Stimulated activated naive B cell treated with anti-CD40 and anti-IgM and Interleukin-4, amounts not matched to agents 10 μg/mL and 1 μg/mL and 100 μg/mL, for 72 hours (primary cell): ENCODE results near the gene GPATCH2.
"Not testable (repeated sequence)": the region's sequence is repeated elsewhere in the genome, so short reads cannot be mapped to it uniquely, and the experiment has no call there.

ENCODE experiments used
- ATAC-seq, 2 donors: fragments of 150-1000 bp; cut with Tn5 transposase; replicated peaks; 2 replicates each; pipeline ENCODE4 v1.10.0; 2021; ENCODE audit warnings: moderate library complexity in 1 of 2
- DNase-seq: peaks from one replicate; pipeline ENCODE4 v3.0.0; 2021
- H3K27ac Mint-ChIP-seq: one replicate; pipeline ENCODE4 v1.8.0; 2022; ENCODE audit warnings: mild to moderate bottlenecking, mixed read lengths
- H3K27me3 Mint-ChIP-seq, 2 donors: one replicate each; pipeline ENCODE4 v1.8.0; 2022; ENCODE audit warnings: mixed read lengths in 2 of 2
- H3K36me3 Mint-ChIP-seq, 2 donors: one replicate each; pipeline ENCODE4 v1.8.0; 2022; ENCODE audit warnings: mixed read lengths in 2 of 2, mild to moderate bottlenecking in 1 of 2
- H3K4me1 Mint-ChIP-seq, 2 donors: one replicate each; pipeline ENCODE4 v1.8.0; 2022; ENCODE audit warnings: mixed read lengths in 2 of 2, mild to moderate bottlenecking in 1 of 2
- H3K4me3 Mint-ChIP-seq, 2 donors: one replicate each; pipeline ENCODE4 v1.8.0; 2022; ENCODE audit warnings: mild to moderate bottlenecking in 2 of 2, mixed read lengths in 2 of 2, moderate library complexity in 1 of 2
- H3K9me3 Mint-ChIP-seq, 2 donors: one replicate each; pipeline ENCODE4 v1.8.0; 2022; ENCODE audit warnings: mixed read lengths in 2 of 2, mild to moderate bottlenecking in 1 of 2

Gene GPATCH2

GRCh38 chr1:217614200-217614712 lies 16.6 kb downstream of the GPATCH2 start:
- Mint-ChIP-seq H3K27me3 (no peaks in the 10 kb centered on the region), H3K4me1 (peaks cover 0 to 4% of the 10 kb centered on the region in 2 donors), H3K27ac (no peak overlapping the region), H3K4me3 (no peak overlapping the region), H3K9me3 (no peaks in the 10 kb centered on the region), H3K36me3 (peaks cover 26 to 31% of the 10 kb centered on the region in 2 donors)
- DNase-seq (no peak), ATAC-seq (no peak)

GRCh38 chr1:217605390-217605789 lies 25.5 kb downstream of the GPATCH2 start:
- H3K4me1 Mint-ChIP-seq, result no peaks in the 10 kb centered on the region
- no peaks in the 10 kb centered on the region for H3K27me3 Mint-ChIP-seq
- H3K4me3 Mint-ChIP-seq, result no peak overlapping the region
- no peak overlapping the region for H3K27ac Mint-ChIP-seq
- ATAC-seq (no peak), DNase-seq (no peak)
- no peaks in the 10 kb centered on the region for H3K9me3 Mint-ChIP-seq
- peaks cover 15 to 23% of the 10 kb centered on the region in 2 donors for H3K36me3 Mint-ChIP-seq

- DNase-seq (no peak), ATAC-seq (no peak)
- no peak overlapping the region for H3K27ac Mint-ChIP-seq
- H3K4me3 Mint-ChIP-seq, result no peak overlapping the region
- H3K27me3 Mint-ChIP-seq, result no peaks in the 10 kb centered on the region
- H3K36me3 Mint-ChIP-seq, result peaks cover 22 to 23% of the 10 kb centered on the region in 2 donors
- no peaks in the 10 kb centered on the region for H3K4me1 Mint-ChIP-seq
- H3K9me3 Mint-ChIP-seq, result no peaks in the 10 kb centered on the region
Observed at GRCh38 chr1:217602380-217602779, 28.5 kb downstream of the GPATCH2 start.

GRCh38 chr1:217599154-217599553 lies 31.7 kb downstream of the GPATCH2 start:
- DNase-seq, result no peak
- Mint-ChIP-seq H3K27me3 (no peaks in the 10 kb centered on the region), H3K4me3 (no peak overlapping the region), H3K9me3 (no peaks in the 10 kb centered on the region), H3K36me3 (peaks cover 23 to 26% of the 10 kb centered on the region in 2 donors), H3K4me1 (no peaks in the 10 kb centered on the region), H3K27ac (no peak overlapping the region)
- ATAC-seq, result no peak

GRCh38 chr1:217590598-217590997 lies 40.3 kb downstream of the GPATCH2 start:
- H3K4me1 Mint-ChIP-seq, result no peaks in the 10 kb centered on the region
- no peak overlapping the region for H3K4me3 Mint-ChIP-seq
- ATAC-seq (no peak), DNase-seq (no peak)
- H3K9me3 Mint-ChIP-seq, result no peaks in the 10 kb centered on the region
- H3K27me3 Mint-ChIP-seq, result no peaks in the 10 kb centered on the region
- no peak overlapping the region for H3K27ac Mint-ChIP-seq
- peaks cover 4 to 7% of the 10 kb centered on the region in 2 donors for H3K36me3 Mint-ChIP-seq

GRCh38 chr1:217586586-217586985 lies 44.3 kb downstream of the GPATCH2 start:
- no peak overlapping the region for H3K27ac Mint-ChIP-seq
- ATAC-seq (no peak), DNase-seq (no peak)
- no peaks in the 10 kb centered on the region for H3K4me1 Mint-ChIP-seq
- no peak overlapping the region for H3K4me3 Mint-ChIP-seq
- no peaks in the 10 kb centered on the region for H3K27me3 Mint-ChIP-seq
- no peaks in the 10 kb centered on the region for H3K9me3 Mint-ChIP-seq
- H3K36me3 Mint-ChIP-seq, result peaks cover 6 to 14% of the 10 kb centered on the region in 2 donors

- H3K36me3 Mint-ChIP-seq, result peaks cover 9 to 20% of the 10 kb centered on the region in 2 donors
- no peak for ATAC-seq
- no peak overlapping the region for H3K4me3 Mint-ChIP-seq
- H3K4me1 Mint-ChIP-seq, result no peaks in the 10 kb centered on the region
- no peaks in the 10 kb centered on the region for H3K9me3 Mint-ChIP-seq
- no peak overlapping the region for H3K27ac Mint-ChIP-seq
- no peaks in the 10 kb centered on the region for H3K27me3 Mint-ChIP-seq
- no peak for DNase-seq
Observed at GRCh38 chr1:217585577-217585976, 45.3 kb downstream of the GPATCH2 start.

GRCh38 chr1:217584286-217584811 lies 46.5 kb downstream of the GPATCH2 start:
- H3K4me1 Mint-ChIP-seq, result not testable (repeated sequence)

GRCh38 chr1:217577336-217577735 lies 53.6 kb downstream of the GPATCH2 start:
- Mint-ChIP-seq H3K4me1 (no peaks in the 10 kb centered on the region), H3K27me3 (no peaks in the 10 kb centered on the region), H3K36me3 (peaks cover 5 to 6% of the 10 kb centered on the region in 2 donors), H3K4me3 (no peak overlapping the region), H3K27ac (no peak overlapping the region), H3K9me3 (no peaks in the 10 kb centered on the region)
- no peak for DNase-seq
- ATAC-seq, result no peak

More at GRCh38 chr1:217584286-217584811, 46.5 kb downstream of the GPATCH2 start:
- H3K9me3 Mint-ChIP-seq, H3K4me3 Mint-ChIP-seq, ATAC-seq, H3K27ac Mint-ChIP-seq, H3K27me3 Mint-ChIP-seq, DNase-seq: not testable (repeated sequence)
- H3K36me3 Mint-ChIP-seq, result peaks cover 10 to 20% of the 10 kb centered on the region in 2 donors

- Mint-ChIP-seq H3K27me3 (no peaks in the 10 kb centered on the region), H3K36me3 (peaks cover 0 to 4% of the 10 kb centered on the region in 2 donors), H3K9me3 (peaks cover 0 to 4% of the 10 kb centered on the region in 2 donors), H3K4me3 (no peak overlapping the region), H3K27ac (no peak overlapping the region), H3K4me1 (no peaks in the 10 kb centered on the region)
- no peak for DNase-seq
- no peak for ATAC-seq
Observed at GRCh38 chr1:217574265-217574949, 56.5 kb downstream of the GPATCH2 start.

GRCh38 chr1:217569021-217569420 lies 61.9 kb downstream of the GPATCH2 start:
- peaks cover 3 to 12% of the 10 kb centered on the region in 2 donors for H3K36me3 Mint-ChIP-seq
- H3K4me1 Mint-ChIP-seq, result no peaks in the 10 kb centered on the region
- ATAC-seq (no peak), DNase-seq (no peak)
- H3K27ac Mint-ChIP-seq, result no peak overlapping the region
- no peaks in the 10 kb centered on the region for H3K27me3 Mint-ChIP-seq
- peaks cover 0 to 4% of the 10 kb centered on the region in 2 donors for H3K9me3 Mint-ChIP-seq
- H3K4me3 Mint-ChIP-seq, result no peak overlapping the region

GRCh38 chr1:217568200-217568599 lies 62.7 kb downstream of the GPATCH2 start:
- DNase-seq (no peak), ATAC-seq (no peak)
- Mint-ChIP-seq H3K27ac (no peak overlapping the region), H3K4me1 (no peaks in the 10 kb centered on the region), H3K36me3 (peaks cover 5 to 12% of the 10 kb centered on the region in 2 donors), H3K4me3 (no peak overlapping the region), H3K27me3 (no peaks in the 10 kb centered on the region), H3K9me3 (peaks cover 0 to 4% of the 10 kb centered on the region in 2 donors)

GRCh38 chr1:217564833-217565232 lies 66.1 kb downstream of the GPATCH2 start:
- no peaks in the 10 kb centered on the region for H3K4me1 Mint-ChIP-seq
- H3K4me3 Mint-ChIP-seq, result no peak overlapping the region
- no peak for DNase-seq
- ATAC-seq, result no peak
- no peak overlapping the region for H3K27ac Mint-ChIP-seq
- H3K36me3 Mint-ChIP-seq, result peaks cover 9 to 12% of the 10 kb centered on the region in 2 donors
- no peaks in the 10 kb centered on the region for H3K27me3 Mint-ChIP-seq
- peaks cover 0 to 4% of the 10 kb centered on the region in 2 donors for H3K9me3 Mint-ChIP-seq

GRCh38 chr1:217564207-217564606 lies 66.7 kb downstream of the GPATCH2 start:
- DNase-seq (no peak), ATAC-seq (no peak)
- no peak overlapping the region for H3K27ac Mint-ChIP-seq
- peaks cover 9 to 14% of the 10 kb centered on the region in 2 donors for H3K36me3 Mint-ChIP-seq
- H3K4me3 Mint-ChIP-seq, result no peak overlapping the region
- H3K27me3 Mint-ChIP-seq, result no peaks in the 10 kb centered on the region
- H3K9me3 Mint-ChIP-seq, result peaks cover 0 to 5% of the 10 kb centered on the region in 2 donors
- no peaks in the 10 kb centered on the region for H3K4me1 Mint-ChIP-seq

GRCh38 chr1:217563179-217563578 lies 67.7 kb downstream of the GPATCH2 start:
- Mint-ChIP-seq H3K9me3 (peaks cover 0 to 7% of the 10 kb centered on the region in 2 donors), H3K36me3 (peaks cover 10 to 12% of the 10 kb centered on the region in 2 donors), H3K4me1 (no peaks in the 10 kb centered on the region), H3K4me3 (no peak overlapping the region), H3K27ac (no peak overlapping the region), H3K27me3 (no peaks in the 10 kb centered on the region)
- ATAC-seq (no peak), DNase-seq (no peak)
